HG02885 (cell line): ENCODE results near the gene PRR7.

Source experiments
- ATAC-seq: cut with Tn5 transposase; IDR thresholded peaks from one replicate; pipeline ENCODE4 v1.9.1; 2021; ENCODE audit warnings: mild to moderate bottlenecking; ENCODE audit not compliant: unreplicated experiment, poor library complexity

Gene PRR7

DNA sequence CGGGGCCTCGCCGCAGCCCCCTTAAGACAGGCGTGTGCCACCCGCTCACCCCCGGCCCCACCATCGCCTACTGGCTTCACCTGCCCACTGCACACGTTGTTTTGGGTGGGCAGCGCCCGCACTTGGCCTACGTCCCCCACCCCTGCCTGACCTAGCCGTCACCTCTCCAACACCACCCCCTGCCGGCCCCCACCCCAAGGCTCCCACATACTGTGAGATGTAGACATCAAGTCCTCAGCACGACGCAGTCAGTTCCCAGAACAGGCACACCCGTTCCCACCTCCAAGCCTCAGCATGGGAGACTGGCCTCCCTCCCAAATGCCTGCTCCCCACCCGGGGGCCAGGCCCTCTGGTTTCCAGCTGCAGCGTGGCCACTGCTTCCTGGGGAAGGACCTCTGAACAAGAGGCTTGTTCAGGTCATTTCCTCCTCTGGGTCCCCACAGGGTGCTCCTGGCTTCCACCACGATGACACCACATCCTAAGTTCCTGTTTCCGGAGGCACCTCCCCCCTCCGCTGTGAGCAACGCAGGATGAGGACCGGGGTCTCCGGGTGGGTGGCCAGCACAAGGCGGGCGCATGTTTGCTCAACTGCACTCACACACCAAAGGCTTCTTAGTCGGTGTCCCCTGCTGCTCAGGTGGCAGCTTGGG, 15.5 kb downstream of the PRR7 start:
- no peak for ATAC-seq

GRCh38 chr5:177465044-177465443, 18.4 kb downstream of the PRR7 start:
- ATAC-seq = no peak

DNA sequence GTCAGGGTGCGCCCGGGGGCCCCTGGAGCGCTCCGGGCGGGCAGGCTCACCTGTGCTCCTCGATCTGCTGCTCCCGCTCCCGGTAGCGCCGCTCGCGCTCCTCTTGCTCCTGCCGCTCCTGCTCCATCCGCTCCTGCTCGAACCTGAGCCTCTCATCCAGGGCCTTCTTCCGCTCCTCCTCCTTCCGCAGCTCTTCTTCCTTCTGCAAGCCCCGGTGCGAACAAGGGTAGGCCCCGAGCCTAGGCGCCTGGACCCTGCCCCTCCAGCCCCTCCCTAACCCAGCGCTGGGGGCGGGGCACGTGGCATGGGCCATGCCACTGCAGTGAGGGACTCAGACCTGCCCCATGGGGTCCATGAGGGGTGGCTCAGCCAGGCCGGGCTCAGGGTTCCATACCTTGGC, 20.2 kb downstream of the PRR7 start:
- no peak for ATAC-seq

DNA sequence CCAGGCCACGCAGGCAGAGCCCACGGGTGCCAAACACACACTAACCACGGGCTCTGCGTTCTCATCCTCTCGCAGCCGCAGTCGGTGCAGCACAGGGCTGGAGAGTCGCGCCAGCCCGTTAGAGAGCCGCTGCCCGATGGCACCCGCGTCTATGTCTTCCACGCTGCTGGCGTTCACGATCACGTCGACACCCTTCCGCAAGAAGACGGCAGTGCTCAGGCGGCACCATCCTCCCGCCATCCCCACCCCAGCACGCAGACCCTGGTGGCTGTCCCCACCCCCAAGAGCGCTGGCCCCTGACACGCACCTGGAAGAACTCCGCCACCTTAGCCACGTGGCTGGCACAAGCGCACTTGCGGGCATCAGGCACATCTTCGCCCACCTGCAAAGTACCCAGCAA, 20.8 kb downstream of the PRR7 start:
- ATAC-seq = no peak

GRCh38 chr5:177468329-177468684, 21.7 kb downstream of the PRR7 start:
- no peak for ATAC-seq

- ATAC-seq = no peak
These were observed 22.3 kb downstream of the PRR7 start for GRCh38 chr5:177468685-177469628.

DNA sequence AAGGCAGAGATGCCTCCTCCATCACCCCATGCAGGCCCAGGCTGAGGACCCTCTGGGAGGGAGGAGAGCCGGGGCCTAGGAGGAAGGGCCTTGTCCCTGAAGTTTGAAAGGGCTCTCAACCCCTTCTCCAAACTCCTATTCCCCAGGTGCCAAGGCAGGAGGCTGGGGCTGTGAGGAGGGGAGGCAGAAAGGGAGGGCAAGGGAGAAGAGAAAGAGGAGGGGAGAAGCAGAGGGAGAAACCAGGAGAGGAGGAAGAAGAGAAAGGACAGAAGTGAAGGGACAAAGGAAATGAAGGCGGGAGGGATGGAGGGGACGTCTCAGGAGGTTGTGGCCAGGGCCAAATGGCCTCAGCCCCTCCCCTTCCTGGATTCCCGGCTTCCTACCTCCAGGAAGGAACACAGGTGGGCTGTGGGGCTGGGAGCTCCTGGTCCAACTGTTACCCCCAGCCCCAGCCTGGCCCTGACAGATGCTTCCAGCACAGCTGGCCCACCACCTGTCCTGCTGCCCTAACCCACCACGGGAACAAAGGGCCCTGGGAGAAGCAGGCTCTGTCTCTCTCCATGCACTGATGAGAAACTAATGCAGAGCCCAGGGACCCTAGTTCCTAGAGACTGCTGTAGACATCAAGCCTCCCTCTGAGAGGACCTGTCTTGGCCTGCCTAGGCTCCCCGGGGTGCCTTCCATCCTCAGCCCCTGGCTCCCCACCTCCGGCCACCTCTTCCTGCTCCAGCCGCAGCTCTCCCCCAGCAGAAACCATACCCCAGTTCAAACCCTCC, 23.3 kb downstream of the PRR7 start:
- no peak for ATAC-seq

DNA sequence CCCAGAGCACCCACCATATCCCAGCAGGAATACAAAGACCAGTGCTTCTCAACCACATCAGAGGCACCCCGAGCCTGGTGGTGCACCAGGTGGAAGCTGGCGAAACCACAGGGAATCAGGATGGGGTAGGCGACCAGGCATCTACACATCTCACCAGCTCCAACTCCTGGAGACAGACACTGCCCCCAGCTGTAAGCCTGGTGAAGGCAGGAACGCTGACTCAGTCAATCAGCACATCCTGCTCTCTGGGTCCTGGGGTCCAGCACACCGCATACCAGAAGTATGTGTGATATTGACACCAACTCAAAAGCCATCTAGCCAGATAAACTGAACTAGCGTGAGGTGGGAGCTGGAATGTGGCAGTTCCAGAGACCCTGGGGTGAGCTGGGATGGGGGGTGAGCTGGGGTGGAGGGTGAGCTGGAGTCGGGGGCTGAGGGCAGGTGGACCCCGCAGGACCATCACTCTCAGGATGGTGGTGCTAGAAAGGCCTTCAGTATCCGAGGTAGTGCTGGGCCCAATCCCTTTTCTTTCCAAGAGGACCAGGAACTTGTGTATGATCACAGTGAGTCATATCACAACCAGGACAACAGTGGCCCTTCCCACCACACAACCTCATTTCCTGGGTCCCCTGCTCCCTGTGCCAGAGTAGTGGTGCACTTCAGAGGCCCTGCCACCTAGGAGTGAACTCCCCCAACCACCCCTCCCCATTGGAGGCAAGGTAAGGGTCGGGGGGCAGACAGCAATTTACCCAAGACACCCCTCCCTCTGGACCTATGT, 24.3 kb downstream of the PRR7 start:
- no peak for ATAC-seq

GRCh38 chr5:177471610-177472356, 25.2 kb downstream of the PRR7 start:
- no peak for ATAC-seq

GRCh38 chr5:177472460-177473442, 26.1 kb downstream of the PRR7 start:
- no peak for ATAC-seq

GRCh38 chr5:177473443-177474001, 26.9 kb downstream of the PRR7 start, which contains the start of gene DBN1:
TSS of gene DBN1 (minus strand) at chr5:177473634. CDS start at chr5:177473521, 113 bp downstream.
- ATAC-seq = no peak

GRCh38 chr5:177474002-177474476, 27.4 kb downstream of the PRR7 start:
- ATAC-seq = no peak

- no peak for ATAC-seq
These were observed 28.4 kb downstream of the PRR7 start for GRCh38 chr5:177474846-177475562.

- no peak for ATAC-seq
These were observed 29.2 kb downstream of the PRR7 start for GRCh38 chr5:177475563-177476427.

DNA sequence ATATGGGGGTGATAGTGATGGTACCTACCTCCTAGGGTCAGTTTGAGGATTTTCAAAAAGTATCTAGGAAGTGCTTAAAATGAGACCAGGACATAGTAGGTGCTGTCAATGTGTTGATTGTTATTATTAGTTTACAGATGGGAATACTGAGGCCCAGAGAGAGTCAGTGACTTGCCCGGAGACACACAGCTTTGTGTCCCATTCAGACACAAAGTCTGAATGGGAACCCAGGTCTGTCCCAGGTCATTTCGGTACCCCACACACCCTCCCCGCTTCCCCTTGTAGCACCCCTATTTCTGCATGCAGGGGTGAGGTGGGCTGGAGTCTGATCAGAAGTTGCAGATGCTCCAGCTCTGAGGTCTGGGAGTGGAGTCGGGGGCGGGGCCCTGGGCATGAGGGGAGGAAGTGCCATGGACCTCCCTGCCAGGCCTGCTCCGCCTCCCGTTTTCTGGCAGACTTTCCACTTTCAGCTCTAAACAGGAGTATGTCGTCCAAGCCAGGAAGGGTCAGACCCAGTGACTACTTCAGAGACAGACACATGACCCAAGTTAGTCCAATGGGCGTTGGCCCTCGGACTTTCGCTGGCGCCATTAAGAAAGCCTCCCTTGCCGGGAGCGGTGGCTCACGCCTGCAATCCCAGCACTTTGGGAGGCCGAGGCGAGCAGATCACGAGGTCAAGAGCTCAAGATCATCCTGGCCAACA, 30.1 kb downstream of the PRR7 start:
- ATAC-seq = no peak
